HuH-7 (cell line): ENCODE measurements around the gene CGB8.

Source experiments
- DNase-seq: peaks from one replicate; pipeline ENCODE4 v3.0.0; 2011; ENCODE audit warnings: low spot score

CGB8 gene

DNA sequence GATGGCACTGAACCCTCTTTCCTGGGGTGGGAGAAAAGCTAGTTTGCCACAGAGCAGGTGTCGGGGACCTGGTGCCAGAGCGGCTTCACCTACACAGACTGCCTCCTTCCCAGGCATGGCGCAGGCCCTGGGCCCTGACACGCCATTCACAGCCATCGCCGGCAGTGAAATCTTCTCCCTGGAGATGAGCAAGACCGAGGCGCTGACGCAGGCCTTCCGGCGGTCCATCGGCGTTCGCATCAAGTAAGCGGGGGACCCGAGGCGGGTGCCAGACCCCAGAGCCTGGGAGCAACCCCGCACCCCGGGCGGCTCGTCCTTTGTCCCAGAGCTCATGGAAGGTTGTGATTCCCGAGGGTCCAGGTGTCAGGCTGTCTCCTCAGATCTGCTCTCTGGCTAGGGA is 42.0 kb downstream of the CGB8 start:
- no peak for DNase-seq

DNA sequence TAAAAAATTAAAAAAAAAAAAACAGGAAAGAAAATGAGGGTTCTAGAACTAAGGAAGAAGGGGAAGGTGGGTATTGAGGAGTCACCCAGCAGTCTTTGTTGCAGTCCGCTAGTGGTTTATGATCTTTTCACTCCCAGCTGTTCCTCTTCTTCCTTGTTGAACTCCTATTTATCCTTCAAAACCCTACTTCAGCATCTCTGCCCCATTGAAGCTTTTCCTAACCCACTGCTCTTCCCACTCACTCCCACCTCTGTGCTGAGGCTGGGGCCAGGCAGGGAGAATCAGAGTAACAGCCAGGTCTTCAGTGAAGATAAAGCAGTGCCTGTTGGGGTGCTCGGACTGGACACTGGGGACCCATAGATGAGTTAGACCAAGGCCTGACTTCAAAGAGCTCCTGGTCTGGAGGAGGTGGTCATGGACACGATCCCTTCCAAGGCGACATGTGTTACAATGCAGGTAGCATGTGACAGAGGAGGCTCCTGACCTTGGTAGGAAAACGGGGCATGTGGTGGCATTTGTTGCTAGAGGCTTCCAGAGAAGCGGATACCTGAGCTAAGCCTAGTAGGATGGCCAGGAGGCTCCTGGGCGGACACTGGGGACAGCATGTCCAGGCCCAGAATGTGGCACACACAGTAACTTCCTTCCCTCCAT is 43.8 kb downstream of the CGB8 start:
- DNase-seq, result no peak

DNA sequence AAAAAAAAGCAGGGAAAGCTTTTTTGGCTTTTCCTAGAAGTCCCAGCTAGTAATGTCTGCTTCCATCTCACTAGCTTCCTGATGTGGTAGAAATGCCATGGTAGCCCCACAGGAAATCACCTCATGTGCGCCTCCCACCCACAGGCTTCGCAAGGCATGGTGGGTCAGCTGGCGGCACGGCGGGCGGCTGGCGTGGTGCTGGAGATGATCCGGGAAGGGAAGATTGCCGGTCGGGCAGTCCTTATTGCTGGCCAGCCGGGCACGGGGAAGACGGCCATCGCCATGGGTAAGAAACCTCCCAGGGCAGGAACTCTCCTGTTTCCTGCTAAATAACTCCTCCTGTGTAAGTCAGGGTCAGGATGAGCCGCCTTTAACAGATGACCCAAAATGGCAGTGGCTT is 44.8 kb downstream of the CGB8 start:
- DNase-seq, result no peak

DNA sequence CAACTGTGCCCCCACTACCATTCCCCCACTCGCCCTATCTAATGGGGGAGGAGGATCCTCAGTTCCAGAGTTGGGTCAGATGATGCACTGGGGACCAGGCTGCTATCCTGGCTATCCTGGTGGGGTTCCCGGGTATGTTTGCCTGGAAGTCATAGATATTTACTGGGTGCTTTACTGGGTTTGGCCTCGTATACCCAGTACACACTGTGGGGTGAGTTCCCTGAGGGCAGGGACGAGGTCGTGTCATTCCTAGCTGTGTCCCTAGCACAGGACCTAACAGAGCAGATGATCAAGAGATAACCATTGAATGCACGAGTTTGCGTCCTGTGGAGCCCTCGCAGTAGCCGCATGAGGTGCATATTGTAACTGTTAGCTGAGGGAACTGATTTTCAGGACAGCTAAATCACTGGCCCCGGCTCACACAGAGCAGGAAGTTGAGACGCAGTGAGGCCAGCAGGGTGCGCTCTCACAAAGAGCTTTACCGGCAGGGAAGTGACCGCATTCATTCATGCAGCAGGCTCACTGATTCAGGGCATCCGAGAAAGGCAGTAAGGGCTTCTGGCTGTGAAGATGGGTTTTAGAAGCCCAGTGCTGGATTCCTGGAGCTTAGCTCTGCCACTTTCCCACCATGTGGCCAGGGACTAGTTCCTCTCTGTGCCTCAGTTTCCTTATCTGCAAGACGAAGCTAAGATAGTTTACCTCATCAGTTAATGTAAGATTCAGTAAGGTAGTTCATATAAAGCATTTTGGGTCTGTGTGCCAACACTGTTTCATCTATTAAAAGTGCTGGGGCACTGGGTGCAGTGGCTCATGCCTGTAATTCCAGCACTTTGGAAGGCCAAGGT is 49.2 kb downstream of the CGB8 start:
- peak; percentile 85 for DNase-seq

DNA sequence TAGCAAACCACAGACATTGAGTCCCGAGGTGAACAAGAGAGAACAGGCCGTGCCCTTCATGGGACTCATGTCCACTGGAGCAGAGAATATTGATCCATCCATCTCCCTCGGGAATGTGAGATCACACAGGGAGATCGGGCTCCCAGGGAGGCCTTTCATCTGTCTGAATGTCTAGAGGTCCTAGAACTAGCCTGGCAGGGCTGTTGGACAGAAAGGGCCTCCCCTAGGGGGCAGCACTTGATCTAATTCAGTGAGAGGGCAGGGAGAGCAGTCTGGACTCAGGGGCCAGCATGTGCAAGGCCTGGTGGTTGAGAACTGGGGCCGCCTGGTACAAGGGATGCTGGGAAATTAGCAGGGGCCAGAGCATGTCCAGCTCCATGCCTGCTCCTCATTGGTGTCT is 50.9 kb downstream of the CGB8 start:
- DNase-seq, result peak; percentile 83
